SU-DHL-6 (cell line): ENCODE data around the gene IRF7.

Source experiments
- EZH2phosphoT487 ChIP-seq: fragments of 200-600 bp; sonication (generic), shearing (Covaris generic); conservative IDR thresholded peaks from 2 replicates; pipeline ENCODE4 v1.6.1; 2018; ENCODE audit warnings: mild to moderate bottlenecking, antibody characterized with exemption, low read length, moderate library complexity, mixed read lengths
- TF ChIP-seq, protein P1 (sequence below): fragments of 200-600 bp; sonication (generic); IDR thresholded peaks from one replicate; pipeline ENCODE4 v1.5.1; 2017; ENCODE audit warnings: antibody characterized with exemption, mild to moderate bottlenecking, low read length, moderate library complexity; ENCODE audit not compliant: insufficient read depth, poor library complexity, severe bottlenecking

DNA sequence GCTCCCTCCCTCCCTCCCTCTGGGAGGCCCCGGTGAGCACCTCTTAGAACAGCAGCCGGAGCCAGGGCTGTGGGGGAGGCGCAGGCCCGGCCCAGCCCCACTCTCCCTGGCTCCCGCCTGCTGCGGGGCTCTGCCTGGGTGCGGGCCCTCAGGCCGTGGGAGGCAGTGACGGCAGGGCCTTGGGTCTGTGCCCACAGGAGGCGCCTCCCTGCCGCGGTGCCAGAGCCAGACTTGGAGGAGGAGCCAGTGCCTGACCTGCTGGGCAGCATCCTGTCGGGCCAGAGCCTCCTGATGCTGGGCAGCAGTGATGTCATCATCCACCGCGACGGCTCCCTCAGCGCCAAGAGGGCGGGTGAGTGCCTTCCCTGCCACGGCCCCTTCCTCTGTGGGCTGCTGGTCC is 9.5 kb downstream of the IRF7 start:
- TF ChIP-seq, protein P1, sequence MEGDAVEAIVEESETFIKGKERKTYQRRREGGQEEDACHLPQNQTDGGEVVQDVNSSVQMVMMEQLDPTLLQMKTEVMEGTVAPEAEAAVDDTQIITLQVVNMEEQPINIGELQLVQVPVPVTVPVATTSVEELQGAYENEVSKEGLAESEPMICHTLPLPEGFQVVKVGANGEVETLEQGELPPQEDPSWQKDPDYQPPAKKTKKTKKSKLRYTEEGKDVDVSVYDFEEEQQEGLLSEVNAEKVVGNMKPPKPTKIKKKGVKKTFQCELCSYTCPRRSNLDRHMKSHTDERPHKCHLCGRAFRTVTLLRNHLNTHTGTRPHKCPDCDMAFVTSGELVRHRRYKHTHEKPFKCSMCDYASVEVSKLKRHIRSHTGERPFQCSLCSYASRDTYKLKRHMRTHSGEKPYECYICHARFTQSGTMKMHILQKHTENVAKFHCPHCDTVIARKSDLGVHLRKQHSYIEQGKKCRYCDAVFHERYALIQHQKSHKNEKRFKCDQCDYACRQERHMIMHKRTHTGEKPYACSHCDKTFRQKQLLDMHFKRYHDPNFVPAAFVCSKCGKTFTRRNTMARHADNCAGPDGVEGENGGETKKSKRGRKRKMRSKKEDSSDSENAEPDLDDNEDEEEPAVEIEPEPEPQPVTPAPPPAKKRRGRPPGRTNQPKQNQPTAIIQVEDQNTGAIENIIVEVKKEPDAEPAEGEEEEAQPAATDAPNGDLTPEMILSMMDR: no peak
- TF ChIP-seq EZH2phosphoT487: no peak
